Suprapubic skin (tissue), 4 donors: ENCODE results near the gene MDM4.

Experiments
- EP300 ChIP-seq: sonication (generic); formaldehyde crosslinking; IDR thresholded peaks from one replicate; pipeline ENCODE4 v1.6.1; 2017; ENCODE audit warnings: antibody characterized with exemption
- POLR2A ChIP-seq, 2 donors: fragments of 450-650 bp; IDR thresholded peaks; one replicate each; pipeline ENCODE4 v1.6.1; 2017; ENCODE audit warnings: antibody characterized with exemption in 2 of 2, mild to moderate bottlenecking in 2 of 2, moderate library complexity in 2 of 2
- POLR2AphosphoS5 ChIP-seq, 3 donors: sonication (generic); formaldehyde crosslinking; IDR thresholded peaks; one replicate each; pipeline ENCODE4 v1.6.1; 2017; ENCODE audit warnings: antibody characterized with exemption in 3 of 3
- TF ChIP-seq, protein P1 (sequence below), 2 donors: fragments of 200-600 bp in 1 of 2; fragments of 450-650 bp in 1 of 2; sonication (generic) in 1 of 2; IDR thresholded peaks; one replicate each; pipeline ENCODE4 v1.5.1; 2016 to 2019; ENCODE audit warnings: antibody characterized with exemption in 2 of 2, mild to moderate bottlenecking in 1 of 2, moderate library complexity in 1 of 2

GRCh38 chr1:204600968-204601367 is 84.8 kb downstream of the MDM4 start:
- TF ChIP-seq, protein P1, sequence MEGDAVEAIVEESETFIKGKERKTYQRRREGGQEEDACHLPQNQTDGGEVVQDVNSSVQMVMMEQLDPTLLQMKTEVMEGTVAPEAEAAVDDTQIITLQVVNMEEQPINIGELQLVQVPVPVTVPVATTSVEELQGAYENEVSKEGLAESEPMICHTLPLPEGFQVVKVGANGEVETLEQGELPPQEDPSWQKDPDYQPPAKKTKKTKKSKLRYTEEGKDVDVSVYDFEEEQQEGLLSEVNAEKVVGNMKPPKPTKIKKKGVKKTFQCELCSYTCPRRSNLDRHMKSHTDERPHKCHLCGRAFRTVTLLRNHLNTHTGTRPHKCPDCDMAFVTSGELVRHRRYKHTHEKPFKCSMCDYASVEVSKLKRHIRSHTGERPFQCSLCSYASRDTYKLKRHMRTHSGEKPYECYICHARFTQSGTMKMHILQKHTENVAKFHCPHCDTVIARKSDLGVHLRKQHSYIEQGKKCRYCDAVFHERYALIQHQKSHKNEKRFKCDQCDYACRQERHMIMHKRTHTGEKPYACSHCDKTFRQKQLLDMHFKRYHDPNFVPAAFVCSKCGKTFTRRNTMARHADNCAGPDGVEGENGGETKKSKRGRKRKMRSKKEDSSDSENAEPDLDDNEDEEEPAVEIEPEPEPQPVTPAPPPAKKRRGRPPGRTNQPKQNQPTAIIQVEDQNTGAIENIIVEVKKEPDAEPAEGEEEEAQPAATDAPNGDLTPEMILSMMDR (IDR thresholded peaks at IDR 0.05): peak in 1 of 2 donors; percentile 7
- TF ChIP-seq POLR2AphosphoS5 (IDR thresholded peaks at IDR 0.05) (no peak), EP300 (no peak), POLR2A (IDR thresholded peaks at IDR 0.05) (no peak)
